GM12875 (cell line): ENCODE measurements around the gene SLC39A13.

ENCODE experiments used
- H3K4me3 ChIP-seq: one replicate; pipeline ENCODE4 v1.5.1; 2011; ENCODE audit warnings: low read depth, low read length, control low read depth
- CTCF ChIP-seq: IDR thresholded peaks from 2 replicates; pipeline ENCODE4 v1.5.1; 2011; ENCODE audit warnings: low read depth, mild to moderate bottlenecking, control low read depth, inconsistent platforms, low read length, moderate library complexity, borderline replicate concordance; ENCODE audit not compliant: insufficient read depth

SLC39A13 gene

GRCh38 chr11:47395223-47396048, 13.0 kb upstream of the SLC39A13 start:
- no peak overlapping the region for H3K4me3 ChIP-seq
- no peak for TF ChIP-seq CTCF

GRCh38 chr11:47396049-47396320, 12.4 kb upstream of the SLC39A13 start:
- TF ChIP-seq CTCF: no peak
- no peak overlapping the region for H3K4me3 ChIP-seq

GRCh38 chr11:47398011-47398410, 10.4 kb upstream of the SLC39A13 start:
- no peak for TF ChIP-seq CTCF
- no peak overlapping the region for H3K4me3 ChIP-seq

- no peak for TF ChIP-seq CTCF
These were observed 9.8 kb upstream of the SLC39A13 start for GRCh38 chr11:47398551-47398950.

GRCh38 chr11:47399860-47400767, 8.3 kb upstream of the SLC39A13 start:
- H3K4me3 ChIP-seq: peak overlapping the region; percentile 46
- no peak for TF ChIP-seq CTCF

More at GRCh38 chr11:47398551-47398950, 9.8 kb upstream of the SLC39A13 start:
- no peak overlapping the region for H3K4me3 ChIP-seq

GRCh38 chr11:47400768-47401279, 7.6 kb upstream of the SLC39A13 start:
- no peak overlapping the region for H3K4me3 ChIP-seq
- TF ChIP-seq CTCF: no peak
